GM12891 (cell line): Measurements from ENCODE around the gene ATG7.
"Not testable (repeated sequence)": the region's sequence is repeated elsewhere in the genome, so short reads cannot be mapped to it uniquely, and the experiment has no call there.

Experiments
- DNase-seq: peaks from one replicate; pipeline ENCODE4 v3.0.0; 2011; ENCODE audit warnings: low spot score; ENCODE audit not compliant: insufficient read length
- FAIRE-seq: peaks from 2 replicates; lab custom pipeline; 2011; peaks lifted over from hg19 to GRCh38; lab: Jason Lieb, UNC
- PAX5 ChIP-seq: IDR thresholded peaks from 2 replicates; pipeline ENCODE4 v1.6.1; 2011; ENCODE audit warnings: low read length, moderate library complexity, mild to moderate bottlenecking; ENCODE audit not compliant: insufficient read depth, severe bottlenecking
- POLR2A ChIP-seq: IDR thresholded peaks from 2 replicates; pipeline ENCODE4 v1.6.1; 2011; ENCODE audit warnings: low read depth, low read length, control low read depth
- POLR2AphosphoS5 ChIP-seq: IDR thresholded peaks from 2 replicates; pipeline ENCODE4 v1.6.1; 2011; ENCODE audit warnings: low read depth, low read length, control low read depth
- POU2F2 ChIP-seq: IDR thresholded peaks from 2 replicates; pipeline ENCODE4 v1.6.1; 2011; ENCODE audit warnings: low read depth, mild to moderate bottlenecking, control low read depth, low read length, moderate library complexity
- SPI1 ChIP-seq: IDR thresholded peaks from 2 replicates; pipeline ENCODE4 v1.6.1; 2011; ENCODE audit warnings: low read depth, low read length, control low read depth
- TAF1 ChIP-seq: IDR thresholded peaks from 2 replicates; pipeline ENCODE4 v1.6.1; 2011; ENCODE audit warnings: low read depth, low read length, control low read depth

The ATG7 gene

DNA sequence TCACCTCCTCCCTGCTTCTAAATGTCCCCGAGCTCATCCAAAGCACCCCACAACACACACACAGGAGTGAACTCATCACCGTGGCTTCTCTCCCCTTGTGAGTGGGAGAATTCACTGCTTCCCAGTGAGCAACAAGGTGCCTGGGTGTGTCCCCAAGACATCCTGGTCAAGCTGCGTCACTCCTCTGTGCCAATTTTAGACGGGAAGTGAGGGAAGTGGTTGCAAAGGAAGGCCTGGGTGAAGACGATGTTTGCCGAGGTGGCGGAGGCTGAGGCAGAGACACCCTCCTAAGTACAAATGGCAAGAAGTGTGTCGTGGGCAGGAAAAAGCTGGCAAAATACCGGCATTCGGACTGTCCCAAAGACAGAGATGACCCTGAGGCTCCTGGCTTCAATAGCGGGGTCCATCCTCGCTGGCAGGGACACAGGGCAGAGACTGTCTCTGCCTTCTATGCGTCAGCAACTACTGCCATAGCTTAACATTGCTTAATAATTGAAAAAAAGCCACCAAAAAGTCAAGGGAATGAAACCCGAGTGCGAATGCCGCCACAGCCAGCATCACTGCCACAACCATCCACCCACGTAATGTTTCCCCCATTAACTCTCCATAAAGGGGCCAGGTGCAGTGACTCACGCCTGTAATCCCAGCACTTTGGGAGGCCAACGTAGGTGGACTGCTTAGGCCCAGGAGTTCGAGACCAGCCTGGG is 298.7 kb downstream of the ATG7 start:
- FAIRE-seq (no peak), DNase-seq (no peak)
- no peak for TF ChIP-seq SPI1
- no peak for TF ChIP-seq POLR2AphosphoS5
- no peak for TF ChIP-seq PAX5
- no peak for TF ChIP-seq POLR2A
- no peak for TF ChIP-seq TAF1
- TF ChIP-seq POU2F2, result no peak

DNA sequence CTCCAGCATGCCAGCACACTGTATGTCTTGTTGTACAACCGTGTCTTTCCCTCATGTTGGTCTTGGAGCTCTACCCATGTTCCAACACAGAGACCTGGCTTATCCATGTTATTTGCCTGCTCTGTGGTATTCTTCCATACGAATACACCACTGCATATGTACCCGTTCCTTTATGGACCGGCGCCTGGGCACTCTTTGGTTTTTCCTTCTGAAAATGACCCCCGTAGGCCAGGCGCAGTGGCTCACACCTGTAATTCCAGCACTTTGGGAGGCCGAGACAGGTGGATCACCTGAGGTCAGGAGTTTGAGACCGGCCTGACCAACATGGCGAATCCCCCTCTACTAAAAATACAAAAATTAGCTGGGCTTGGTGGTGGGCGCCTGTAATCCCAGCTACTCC is 300.5 kb downstream of the ATG7 start:
- not testable (repeated sequence) for DNase-seq, FAIRE-seq

DNA sequence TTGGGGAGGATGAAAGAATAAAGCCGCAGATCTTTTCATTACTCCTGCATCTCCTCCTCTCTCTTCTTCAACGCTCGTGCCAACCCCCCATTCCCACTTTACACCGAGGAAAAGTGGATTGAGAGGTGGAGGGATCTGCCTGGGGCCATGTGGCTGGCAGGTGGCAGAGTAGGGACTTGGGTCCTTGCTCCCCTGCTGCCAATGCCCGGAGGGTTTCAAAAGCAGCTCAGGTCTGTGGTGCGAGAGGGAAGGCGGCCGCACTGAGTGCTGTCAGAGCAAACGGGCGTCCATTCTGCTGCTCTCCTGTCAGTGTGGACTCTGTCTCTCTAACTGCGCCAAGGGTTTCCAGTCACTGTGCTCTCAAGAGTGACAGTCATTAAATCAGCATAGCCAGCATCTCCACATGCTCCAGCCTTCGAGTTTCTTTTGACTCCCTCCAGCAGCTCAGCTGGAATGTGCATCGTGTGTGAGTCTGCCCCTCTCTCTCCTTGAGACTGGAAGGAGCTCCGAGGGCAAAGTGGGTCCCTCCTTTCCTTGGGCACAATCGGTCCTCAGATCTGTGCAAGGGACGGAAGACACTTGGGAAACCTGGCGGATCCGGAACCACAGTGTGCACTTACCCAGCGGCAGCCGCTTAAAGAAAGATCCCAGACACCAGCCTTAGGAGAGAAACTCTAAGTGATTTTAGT is 302.9 kb downstream of the ATG7 start:
- no peak for DNase-seq
- FAIRE-seq, result no peak
- TF ChIP-seq POU2F2, result no peak
- TF ChIP-seq POLR2A, result no peak
- no peak for TF ChIP-seq SPI1

DNA sequence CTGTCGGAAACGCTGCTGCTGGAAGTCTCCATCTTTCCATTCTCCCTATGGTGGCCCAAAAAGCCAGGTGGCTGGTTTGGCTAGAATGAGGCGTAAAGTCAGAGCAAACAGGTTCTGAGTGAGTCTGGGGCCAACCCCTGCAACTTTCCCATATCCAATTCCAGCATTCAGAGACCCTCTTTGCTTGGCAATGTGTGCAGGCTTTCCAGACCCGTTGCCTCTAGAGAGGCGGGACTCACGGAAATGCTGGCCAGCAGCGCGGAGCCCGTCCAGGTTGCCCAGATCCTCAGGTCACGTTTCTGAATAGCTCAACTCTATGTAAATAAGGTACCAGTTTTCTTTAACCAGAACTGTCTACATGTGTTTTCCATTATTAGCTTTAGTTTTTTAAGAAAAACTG is 303.5 kb downstream of the ATG7 start:
- no peak for FAIRE-seq
- DNase-seq, result no peak
- TF ChIP-seq POLR2AphosphoS5 (no peak), POU2F2 (no peak), POLR2A (no peak), SPI1 (no peak), TAF1 (no peak)

DNA sequence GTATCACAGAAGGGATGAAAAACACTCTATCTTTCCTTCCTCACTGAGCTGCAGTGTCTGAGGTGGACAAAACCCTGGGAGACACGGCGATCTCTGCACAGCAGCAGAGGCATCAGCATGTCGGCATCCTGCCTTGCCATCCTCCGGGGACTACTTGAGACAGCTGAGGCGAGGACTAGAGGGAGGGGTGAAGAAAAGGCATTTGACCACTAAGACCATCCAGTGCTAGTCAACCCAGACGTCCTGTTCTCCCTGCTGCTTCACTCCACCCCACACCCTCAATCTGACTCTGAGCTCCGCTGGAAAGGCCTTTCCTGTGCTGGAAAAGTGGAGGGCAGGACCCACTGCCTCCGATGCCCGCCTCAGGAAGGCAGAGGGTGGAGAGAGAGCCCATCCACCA is 304.3 kb downstream of the ATG7 start:
- TF ChIP-seq PAX5, result no peak
- FAIRE-seq (no peak), DNase-seq (no peak)

DNA sequence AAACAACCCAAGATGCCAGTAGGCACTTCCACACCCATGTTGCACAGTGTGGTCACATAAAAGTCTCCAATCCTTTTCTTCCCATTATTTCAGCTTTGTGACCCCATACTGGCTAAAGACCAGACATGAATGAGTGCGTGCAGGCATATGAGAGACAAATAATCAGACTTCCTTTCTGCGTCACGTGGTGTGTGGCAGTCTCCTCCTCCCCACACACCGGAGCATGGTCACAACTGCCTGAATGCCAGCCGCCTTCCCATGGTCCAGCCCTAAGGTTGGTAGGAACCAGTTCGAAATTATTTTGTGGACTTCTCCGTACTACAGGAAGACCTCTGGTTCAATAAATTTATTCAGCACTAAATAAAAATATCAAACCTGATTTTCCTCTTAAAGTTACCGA is 306.0 kb downstream of the ATG7 start:
- TF ChIP-seq TAF1, result no peak
- no peak for TF ChIP-seq POLR2AphosphoS5
- no peak for TF ChIP-seq SPI1
- TF ChIP-seq POLR2A, result no peak
- TF ChIP-seq PAX5, result no peak
- no peak for TF ChIP-seq POU2F2
- DNase-seq (no peak), FAIRE-seq (no peak)

DNA sequence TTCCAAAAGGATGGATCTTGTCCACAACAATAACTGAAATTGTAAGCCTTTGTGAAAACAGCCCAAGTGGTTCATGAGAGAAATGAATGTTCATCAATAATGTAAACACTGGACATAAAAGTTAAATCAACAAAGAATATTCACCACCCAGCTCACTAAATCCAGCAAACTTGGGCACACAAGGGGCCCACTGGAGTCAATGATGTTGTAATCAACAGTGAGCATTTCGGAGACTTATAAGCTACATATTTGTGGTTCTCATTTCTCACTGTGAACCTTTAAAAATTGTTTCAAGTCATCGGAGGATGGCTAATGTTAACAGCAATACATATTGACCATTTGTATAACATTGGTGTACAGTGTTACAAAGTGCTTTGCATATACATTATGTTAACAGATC is 308.4 kb downstream of the ATG7 start:
- FAIRE-seq, result no peak
- DNase-seq, result no peak
- TF ChIP-seq POU2F2 (no peak), SPI1 (no peak), PAX5 (no peak), TAF1 (no peak), POLR2AphosphoS5 (no peak), POLR2A (no peak)

DNA sequence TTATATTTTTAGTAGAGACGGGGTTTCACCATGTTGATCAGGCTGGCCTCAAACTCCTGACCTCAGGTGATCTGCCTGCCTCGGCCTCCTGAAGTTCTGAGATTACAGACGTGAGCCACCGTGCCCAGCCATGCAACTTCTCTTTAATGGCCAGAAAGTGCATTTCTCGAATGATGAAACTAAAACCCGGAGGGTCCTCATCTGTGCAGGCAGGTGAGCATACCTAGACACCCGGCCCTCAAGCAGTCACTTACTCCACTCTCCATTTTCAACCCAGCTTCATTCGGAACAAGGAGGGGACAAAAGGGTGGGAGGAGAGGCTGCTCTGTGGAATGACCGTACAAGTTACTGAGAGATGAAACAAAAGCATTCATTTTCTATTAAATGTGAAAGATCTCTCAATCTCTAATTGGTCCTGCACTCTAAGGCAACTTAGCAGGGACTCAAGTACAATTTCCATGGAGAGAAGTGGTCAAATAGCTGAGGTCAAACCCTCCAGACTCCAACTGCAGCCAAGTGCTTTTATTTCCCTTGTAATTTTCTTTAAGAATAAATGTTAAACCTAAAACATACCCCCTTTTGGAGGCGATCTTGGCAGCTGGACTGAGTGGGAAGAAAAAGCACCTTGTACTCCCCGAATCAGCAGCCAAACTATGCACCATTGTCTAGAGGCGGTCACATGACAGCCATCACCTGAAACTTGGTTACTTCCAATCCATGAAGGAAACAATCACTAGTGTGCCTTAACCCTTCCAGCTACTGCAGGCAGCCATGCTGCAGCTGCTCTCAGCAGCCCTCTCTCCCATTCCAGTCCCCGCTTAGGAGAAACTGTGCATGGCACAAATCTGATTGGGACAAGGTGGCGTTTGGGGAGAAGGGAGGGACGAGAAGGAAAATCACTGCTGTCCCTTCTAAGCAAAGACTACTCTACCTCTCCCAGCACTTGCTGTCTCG is 309.3 kb downstream of the ATG7 start:
- FAIRE-seq (peak; percentile 52), DNase-seq (no peak)
- TF ChIP-seq POU2F2, result no peak
- no peak for TF ChIP-seq TAF1
- no peak for TF ChIP-seq SPI1
- TF ChIP-seq POLR2AphosphoS5, result no peak
- no peak for TF ChIP-seq POLR2A
- no peak for TF ChIP-seq PAX5

DNA sequence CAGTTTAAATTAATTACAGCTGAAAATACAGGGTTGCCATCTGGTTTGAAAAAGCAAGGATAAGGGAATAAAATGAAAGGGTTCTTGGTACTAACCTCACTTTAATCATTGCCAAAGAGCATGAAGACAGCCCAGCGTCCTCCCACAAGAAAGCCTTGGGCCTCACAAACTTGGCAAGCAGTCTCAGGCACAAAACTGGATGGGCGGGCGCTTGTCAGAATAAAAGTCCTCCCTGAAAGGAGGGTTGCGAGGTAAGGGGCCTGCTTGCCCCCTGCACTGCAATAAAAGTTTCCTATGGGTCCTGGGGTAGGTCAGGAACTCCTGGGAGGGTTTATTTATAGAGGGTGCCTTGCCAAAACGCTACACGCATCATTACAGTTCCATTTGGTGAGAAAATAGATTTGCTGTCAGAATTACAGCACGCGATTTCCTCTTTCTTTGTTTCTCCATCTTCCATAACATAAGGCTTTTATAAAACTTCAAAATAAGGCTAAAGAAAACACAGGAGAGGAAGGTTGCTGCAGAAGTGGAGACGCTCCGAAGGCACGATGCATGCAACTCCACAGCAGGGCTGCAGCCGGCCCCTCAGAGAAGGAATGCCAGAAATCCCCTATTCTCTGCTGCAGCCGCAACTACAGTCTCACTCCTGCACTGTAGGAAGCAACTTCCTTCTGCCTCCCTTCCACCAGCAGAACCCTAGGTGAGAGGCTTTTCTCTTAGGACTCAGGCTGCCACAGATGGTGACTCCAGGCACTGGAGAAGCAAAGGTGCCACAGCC is 310.2 kb downstream of the ATG7 start:
- no peak for DNase-seq
- TF ChIP-seq PAX5 (no peak), POLR2A (no peak), TAF1 (no peak), SPI1 (peak; percentile 29; the same call in 1 of the 2 replicates), POLR2AphosphoS5 (no peak), POU2F2 (no peak)
- peak; percentile 13 for FAIRE-seq
